Natural killer cell (primary cell): Measurements from ENCODE around the gene SOHLH2. TPM values are rescaled to one million over a fixed set of nuclear protein-coding genes. Genes with fewer than 3 reads are reported as not detected.

Experiments used
- ATAC-seq, 3 donors: fragments of 150-1000 bp in 2 of 3; fragments of 200-7000 bp in 1 of 3; cut with Tn5 transposase; 1 replicate in 1 of 3; 2 replicates in 2 of 3; pipeline ENCODE4 v1.10.0; 2021; ENCODE audit warnings: mild to moderate bottlenecking in 2 of 3, moderate library complexity in 2 of 3
- DNase-seq, 2 donors: peaks; one replicate each; pipeline versions ENCODE4 v3.0.0 to v3.0.0-alpha.2; 2013 to 2021; ENCODE audit warnings: mixed read lengths in 1 of 2
- H3K27ac ChIP-seq: one replicate; pipeline ENCODE4 v1.5.1; 2013; ENCODE audit warnings: mild to moderate bottlenecking, low read length
- H3K27me3 ChIP-seq: one replicate; pipeline ENCODE4 v1.6.1; 2013; ENCODE audit warnings: low read length; ENCODE audit not compliant: control insufficient read depth, insufficient read depth
- H3K36me3 ChIP-seq: one replicate; pipeline ENCODE4 v1.6.1; 2013; ENCODE audit warnings: low read length; ENCODE audit not compliant: control insufficient read depth, insufficient read depth
- H3K4me1 ChIP-seq: one replicate; pipeline ENCODE4 v1.6.1; 2013; ENCODE audit warnings: low read length; ENCODE audit not compliant: control insufficient read depth, insufficient read depth
- H3K4me3 ChIP-seq: one replicate; pipeline ENCODE4 v1.5.1; 2013; ENCODE audit warnings: low read length
- H3K9me3 ChIP-seq: one replicate; pipeline ENCODE4 v1.6.1; 2013; ENCODE audit warnings: low read length; ENCODE audit not compliant: control insufficient read depth, insufficient read depth
- H3K27ac Mint-ChIP-seq, 2 donors: one replicate each; pipeline ENCODE4 v1.8.0; 2022; ENCODE audit warnings: mild to moderate bottlenecking in 2 of 2, mixed read lengths in 2 of 2, moderate library complexity in 1 of 2
- H3K27me3 Mint-ChIP-seq, 2 donors: one replicate each; pipeline ENCODE4 v1.8.0; 2022; ENCODE audit warnings: low read depth in 2 of 2, mixed read lengths in 2 of 2
- H3K36me3 Mint-ChIP-seq: one replicate; pipeline ENCODE4 v1.8.0; 2022; ENCODE audit warnings: mixed read lengths
- H3K4me1 Mint-ChIP-seq, 2 donors: one replicate each; pipeline ENCODE4 v1.8.0; 2022; ENCODE audit warnings: mixed read lengths in 2 of 2
- H3K4me3 Mint-ChIP-seq: one replicate; pipeline ENCODE4 v1.8.0; 2022; ENCODE audit warnings: mild to moderate bottlenecking, moderate library complexity, mixed read lengths
- H3K9me3 Mint-ChIP-seq, 2 donors: one replicate each; pipeline ENCODE4 v1.8.0; 2022; ENCODE audit warnings: mixed read lengths in 2 of 2
- WGBS: methylation state at CpG from one replicate; pipeline ENCODE4 v1.1.7; 2013; ENCODE audit warnings: missing lambda C conversion rate; ENCODE audit not compliant: insufficient coverage; 5-methylcytosine and 5-hydroxymethylcytosine counted together
- intact Hi-C: fragments of 100-400 bp; cut with micrococcal nuclease; formaldehyde crosslinking; loops from one replicate; pipeline ENCODE4 v1.14.2; 2022
- total RNA-seq, 4 donors: library from RNA; stranded (reverse); fragments of 120-200 nt in 1 of 4; gene quantifications; one replicate each; pipeline versions ENCODE4 v1.2.3 to v1.2.4, GENCODE V29; 2013 to 2022
- TF ChIP-seq, protein P1 (sequence below): fragments of 200-600 bp; IDR thresholded peaks from one replicate; pipeline ENCODE4 v1.8.0; 2022; ENCODE audit warnings: antibody characterized with exemption

SOHLH2 gene
- total RNA-seq, 3 donors from 2014 or later (not counting 1 experiment from before 2014, with no cell fraction given) = not detected

DNA sequence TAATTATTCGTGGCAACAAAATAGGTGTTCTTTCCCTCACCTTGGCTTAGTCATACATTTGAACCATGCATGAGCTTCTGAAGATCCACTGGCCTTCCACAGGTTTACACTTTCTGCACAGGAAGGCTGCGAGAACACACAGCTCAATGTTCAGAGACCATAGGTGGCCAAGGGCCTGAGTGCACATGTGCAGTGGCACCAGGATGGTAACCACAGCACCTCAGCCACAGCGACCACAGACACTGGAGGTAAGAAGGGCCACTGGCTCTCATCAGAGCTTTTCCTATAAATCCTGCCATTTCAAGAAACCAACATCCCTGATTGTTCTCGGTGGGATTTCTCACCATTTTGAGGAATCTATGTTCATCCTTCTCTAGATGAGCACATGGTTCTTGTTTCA is 84.8 kb downstream of the SOHLH2 start:
- H3K36me3 Mint-ChIP-seq = no peaks in the 10 kb centered on the region
- Histone ChIP-seq H3K27ac (no peak overlapping the region), H3K27me3 (peaks cover 5% of the 10 kb centered on the region), H3K4me1 (no peaks in the 10 kb centered on the region), H3K9me3 (no peaks in the 10 kb centered on the region), H3K4me3 (no peak overlapping the region), H3K36me3 (no peaks in the 10 kb centered on the region)
- H3K9me3 Mint-ChIP-seq = peaks cover 0 to 4% of the 10 kb centered on the region in 2 donors
- H3K4me1 Mint-ChIP-seq = no peaks in the 10 kb centered on the region
- TF ChIP-seq, protein P1, sequence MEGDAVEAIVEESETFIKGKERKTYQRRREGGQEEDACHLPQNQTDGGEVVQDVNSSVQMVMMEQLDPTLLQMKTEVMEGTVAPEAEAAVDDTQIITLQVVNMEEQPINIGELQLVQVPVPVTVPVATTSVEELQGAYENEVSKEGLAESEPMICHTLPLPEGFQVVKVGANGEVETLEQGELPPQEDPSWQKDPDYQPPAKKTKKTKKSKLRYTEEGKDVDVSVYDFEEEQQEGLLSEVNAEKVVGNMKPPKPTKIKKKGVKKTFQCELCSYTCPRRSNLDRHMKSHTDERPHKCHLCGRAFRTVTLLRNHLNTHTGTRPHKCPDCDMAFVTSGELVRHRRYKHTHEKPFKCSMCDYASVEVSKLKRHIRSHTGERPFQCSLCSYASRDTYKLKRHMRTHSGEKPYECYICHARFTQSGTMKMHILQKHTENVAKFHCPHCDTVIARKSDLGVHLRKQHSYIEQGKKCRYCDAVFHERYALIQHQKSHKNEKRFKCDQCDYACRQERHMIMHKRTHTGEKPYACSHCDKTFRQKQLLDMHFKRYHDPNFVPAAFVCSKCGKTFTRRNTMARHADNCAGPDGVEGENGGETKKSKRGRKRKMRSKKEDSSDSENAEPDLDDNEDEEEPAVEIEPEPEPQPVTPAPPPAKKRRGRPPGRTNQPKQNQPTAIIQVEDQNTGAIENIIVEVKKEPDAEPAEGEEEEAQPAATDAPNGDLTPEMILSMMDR = no peak
- 72% methylated on average over 4 of the region's 4 CpGs for WGBS
- H3K4me3 Mint-ChIP-seq = no peak overlapping the region
- H3K27me3 Mint-ChIP-seq = peaks cover 12 to 13% of the 10 kb centered on the region in 2 donors
- no peak for DNase-seq
- no peak overlapping the region for H3K27ac Mint-ChIP-seq
- ATAC-seq = no peak
- intact Hi-C loops = no loop called here

DNA sequence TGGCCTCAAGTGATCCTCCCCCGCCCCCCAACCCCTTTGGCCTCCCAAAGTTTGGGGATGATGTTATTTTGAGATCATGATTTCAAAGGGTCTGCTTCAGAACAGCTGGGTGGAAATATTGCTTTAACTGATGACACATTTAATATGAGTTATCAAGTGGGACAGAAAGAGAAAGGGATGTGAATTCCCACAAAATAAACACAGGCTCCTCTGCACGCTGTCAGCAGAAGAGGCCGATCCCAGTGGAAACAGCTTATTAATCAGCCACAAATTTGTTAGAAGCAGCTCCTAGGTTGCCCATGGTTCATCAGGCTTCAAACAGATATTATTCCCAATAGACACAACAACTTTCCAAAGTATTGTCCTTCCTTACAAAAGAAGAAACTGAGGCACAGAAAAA is 87.9 kb downstream of the SOHLH2 start:
- H3K36me3 ChIP-seq = no peaks in the 10 kb centered on the region
- no peak overlapping the region for H3K27ac ChIP-seq
- H3K4me3 ChIP-seq = no peak overlapping the region
- intact Hi-C loops = no loop called here
- H3K27me3 Mint-ChIP-seq = peaks cover 0 to 4% of the 10 kb centered on the region in 2 donors
- H3K9me3 ChIP-seq = no peaks in the 10 kb centered on the region
- no peak overlapping the region for H3K4me3 Mint-ChIP-seq
- peaks cover 2% of the 10 kb centered on the region for H3K27me3 ChIP-seq
- H3K4me1 ChIP-seq = no peaks in the 10 kb centered on the region
- DNase-seq (no peak), ATAC-seq (no peak)
- no peaks in the 10 kb centered on the region for H3K4me1 Mint-ChIP-seq
- 92% methylated on average over 2 of the region's 3 CpGs for WGBS
- H3K36me3 Mint-ChIP-seq = no peaks in the 10 kb centered on the region
- H3K27ac Mint-ChIP-seq = no peak overlapping the region
- H3K9me3 Mint-ChIP-seq = peaks cover 3 to 4% of the 10 kb centered on the region in 2 donors
- TF ChIP-seq, protein P1 = no peak

DNA sequence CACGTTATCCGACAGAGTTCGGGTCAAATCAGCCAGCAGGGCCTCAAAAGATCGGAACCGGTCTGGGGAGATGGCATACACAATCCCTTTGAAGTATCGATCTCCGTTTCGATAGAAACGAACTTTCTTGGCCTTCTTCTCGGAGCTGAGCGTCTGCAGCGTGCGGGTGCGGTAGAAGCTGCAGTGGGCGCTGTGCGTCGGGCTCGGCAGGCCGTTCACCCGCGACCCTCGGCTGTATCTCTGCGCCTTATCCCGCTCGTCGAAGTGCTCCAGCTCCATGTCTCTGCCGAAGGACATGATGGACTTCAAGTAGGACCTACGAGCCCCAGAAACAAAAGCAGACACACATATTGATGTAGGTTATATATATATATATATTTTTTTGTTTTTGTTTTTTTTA is 88.5 kb downstream of the SOHLH2 start:
- TF ChIP-seq, protein P1 = no peak
- no peak for ATAC-seq
- H3K36me3 ChIP-seq = no peaks in the 10 kb centered on the region
- H3K27me3 ChIP-seq = no peaks in the 10 kb centered on the region
- H3K9me3 ChIP-seq = no peaks in the 10 kb centered on the region
- H3K4me1 ChIP-seq = no peaks in the 10 kb centered on the region
- H3K36me3 Mint-ChIP-seq = no peaks in the 10 kb centered on the region
- H3K4me3 Mint-ChIP-seq = no peak overlapping the region
- H3K27me3 Mint-ChIP-seq = peaks cover 0 to 4% of the 10 kb centered on the region in 2 donors
- no peaks in the 10 kb centered on the region for H3K4me1 Mint-ChIP-seq
- WGBS = 89% methylated on average over 28 of the region's 28 CpGs
- intact Hi-C loops = no loop called here
- no peak overlapping the region for H3K27ac Mint-ChIP-seq
- H3K9me3 Mint-ChIP-seq = peaks cover 3 to 4% of the 10 kb centered on the region in 2 donors
- no peak overlapping the region for H3K27ac ChIP-seq
- no peak for DNase-seq
- no peak overlapping the region for H3K4me3 ChIP-seq

DNA sequence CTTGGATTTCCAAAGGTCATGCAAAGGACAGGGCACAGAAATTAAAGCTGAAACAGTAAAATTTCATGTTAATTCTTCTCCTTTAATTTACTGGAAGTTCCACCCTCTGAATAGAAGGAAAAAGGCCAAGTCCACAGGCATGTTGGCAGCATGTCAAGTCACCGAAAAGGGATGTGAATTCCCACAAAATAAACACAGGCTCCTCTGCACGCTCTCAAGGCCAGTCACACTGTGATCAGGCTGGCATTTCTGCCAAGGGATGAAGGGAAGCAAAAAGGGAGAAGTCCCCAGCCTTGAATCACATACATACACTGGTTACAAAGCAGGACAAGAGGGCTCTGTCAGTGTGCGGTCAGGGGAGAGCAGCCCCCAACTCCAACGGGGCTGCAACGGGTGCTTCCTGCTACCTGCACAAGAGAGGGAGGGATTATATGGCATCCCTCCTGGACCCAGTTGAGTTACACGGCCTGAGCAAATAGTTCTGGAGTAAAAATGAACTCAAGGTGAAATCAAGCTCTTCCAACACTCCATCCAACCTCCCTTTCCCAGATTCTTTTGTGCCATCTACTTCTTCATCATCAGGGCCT is 90.0 kb downstream of the SOHLH2 start:
- intact Hi-C loops = no loop called here
- H3K36me3 Mint-ChIP-seq = no peaks in the 10 kb centered on the region
- no peak for ATAC-seq

More for the DNA sequence above, 90.0 kb downstream of the SOHLH2 start:
- Mint-ChIP-seq H3K27ac (no peak overlapping the region), H3K27me3 (no peaks in the 10 kb centered on the region), H3K9me3 (peaks cover 3 to 4% of the 10 kb centered on the region in 2 donors), H3K4me3 (no peak overlapping the region), H3K4me1 (no peaks in the 10 kb centered on the region)
- TF ChIP-seq, protein P1 = no peak
- H3K27ac ChIP-seq = no peak overlapping the region
- no peaks in the 10 kb centered on the region for H3K9me3 ChIP-seq
- no peak overlapping the region for H3K4me3 ChIP-seq
- no peaks in the 10 kb centered on the region for H3K36me3 ChIP-seq
- H3K27me3 ChIP-seq = no peaks in the 10 kb centered on the region
- H3K4me1 ChIP-seq = no peaks in the 10 kb centered on the region
- 86% methylated on average over 4 of the region's 6 CpGs for WGBS
- no peak for DNase-seq
